Nephron (organoid): Measurements from ENCODE around the gene TTLL5.

ENCODE experiments used
- H3K27ac Mint-ChIP-seq, 3 experiments: 2 replicates each; pipeline ENCODE4 v1.8.0; 2020; ENCODE audit warnings: mixed read lengths in 3 of 3, mild to moderate bottlenecking in 2 of 3, moderate library complexity in 1 of 3
- H3K27me3 Mint-ChIP-seq: 2 replicates; pipeline ENCODE4 v1.8.0; 2021; ENCODE audit warnings: low read depth, mild to moderate bottlenecking, moderate library complexity, mixed read lengths
- H3K36me3 Mint-ChIP-seq: 2 replicates; pipeline ENCODE4 v1.8.0; 2020; ENCODE audit warnings: low read depth, mixed read lengths
- H3K4me1 Mint-ChIP-seq: 2 replicates; pipeline ENCODE4 v1.8.0; 2020; ENCODE audit warnings: mixed read lengths
- H3K4me3 Mint-ChIP-seq, 3 experiments: 2 replicates each; pipeline ENCODE4 v1.8.0; 2020; ENCODE audit warnings: mild to moderate bottlenecking in 3 of 3, mixed read lengths in 3 of 3, moderate library complexity in 2 of 3
- H3K9me3 Mint-ChIP-seq: 2 replicates; pipeline ENCODE4 v1.8.0; 2020; ENCODE audit warnings: mixed read lengths
- CTCF ChIP-seq, 3 experiments: fragments of 200-600 bp; sonication (generic); IDR thresholded peaks; one replicate each; pipeline ENCODE4 v1.5.0; 2021; ENCODE audit warnings: antibody characterized with exemption in 3 of 3; ENCODE audit not compliant: unreplicated experiment in 3 of 3

Gene TTLL5

DNA sequence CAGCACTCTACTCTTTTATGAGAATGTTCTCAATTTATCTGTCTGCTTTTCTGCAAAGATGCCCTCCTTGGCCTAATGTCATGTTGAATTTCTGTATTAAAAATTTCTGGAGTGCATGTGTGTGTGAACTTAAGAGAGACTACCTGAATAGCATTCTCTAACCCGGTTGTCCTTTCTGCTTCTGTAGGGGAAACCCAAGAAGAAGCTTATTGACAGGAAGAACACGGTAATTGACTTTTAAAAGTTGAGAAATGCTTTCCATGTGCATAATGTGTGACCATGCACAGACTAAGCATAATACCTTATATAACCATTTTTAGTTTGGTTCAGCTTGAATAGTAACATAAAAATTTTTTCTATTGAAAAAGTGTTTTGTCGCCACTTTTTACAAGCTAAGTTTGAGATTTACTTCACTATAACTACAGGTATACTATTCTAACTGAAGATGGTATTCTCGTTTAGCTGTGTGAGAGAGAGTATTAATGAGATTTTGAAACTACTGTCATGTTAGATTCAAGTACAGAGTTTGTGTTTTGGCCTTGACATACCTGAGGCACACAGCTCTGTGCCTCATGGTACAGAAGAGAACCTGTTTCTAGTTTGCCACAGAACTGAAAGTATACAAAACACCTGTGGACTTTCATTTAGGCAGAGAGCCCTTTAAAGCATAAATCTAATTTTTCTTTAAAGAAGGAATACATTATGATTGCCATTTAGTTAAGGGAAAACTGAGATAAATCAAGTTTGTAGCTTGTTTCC is 96.8 kb downstream of the TTLL5 start:
- H3K4me3 Mint-ChIP-seq: no peak overlapping the region
- no peaks in the 10 kb centered on the region for H3K27me3 Mint-ChIP-seq
- no peak overlapping the region for H3K27ac Mint-ChIP-seq
- H3K36me3 Mint-ChIP-seq: peaks cover 38% of the 10 kb centered on the region
- no peaks in the 10 kb centered on the region for H3K9me3 Mint-ChIP-seq
- peaks cover 10% of the 10 kb centered on the region for H3K4me1 Mint-ChIP-seq
- TF ChIP-seq CTCF (IDR thresholded peaks at IDR 0.05; ENCODE audit: unreplicated experiment in 3 of 3): no peak

DNA sequence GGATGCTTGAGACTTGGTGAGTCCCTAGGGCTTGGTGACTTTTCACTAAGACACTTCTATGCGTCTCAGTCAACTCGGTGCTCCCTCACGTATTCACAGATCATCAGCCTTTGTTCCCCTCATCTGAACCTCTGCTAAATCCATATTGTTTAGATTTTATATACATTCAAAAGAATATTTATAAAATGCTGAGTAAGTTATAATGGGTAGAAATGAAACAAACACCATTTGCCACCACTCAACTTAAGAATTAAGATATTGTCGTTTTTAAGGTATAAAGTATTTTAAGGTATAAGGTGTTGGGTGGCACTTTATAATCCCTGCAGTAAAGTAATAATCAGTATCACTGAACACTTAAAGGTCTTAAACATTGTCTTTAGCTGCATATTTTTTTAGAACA is 103.0 kb downstream of the TTLL5 start:
- no peak overlapping the region for H3K4me3 Mint-ChIP-seq
- no peaks in the 10 kb centered on the region for H3K4me1 Mint-ChIP-seq
- TF ChIP-seq CTCF (IDR thresholded peaks at IDR 0.05; ENCODE audit: unreplicated experiment in 3 of 3): no peak
- no peak overlapping the region for H3K27ac Mint-ChIP-seq
- H3K27me3 Mint-ChIP-seq: no peaks in the 10 kb centered on the region
- no peaks in the 10 kb centered on the region for H3K9me3 Mint-ChIP-seq
- H3K36me3 Mint-ChIP-seq: peaks cover 15% of the 10 kb centered on the region

- no peak for TF ChIP-seq CTCF (IDR thresholded peaks at IDR 0.05; ENCODE audit: unreplicated experiment in 3 of 3)
- Mint-ChIP-seq H3K27ac (no peak overlapping the region), H3K36me3 (peaks cover 10% of the 10 kb centered on the region), H3K9me3 (no peaks in the 10 kb centered on the region), H3K27me3 (no peaks in the 10 kb centered on the region), H3K4me1 (no peaks in the 10 kb centered on the region), H3K4me3 (no peak overlapping the region)
These were observed 108.1 kb downstream of the TTLL5 start for GRCh38 chr14:75769047-75769685.

GRCh38 chr14:75770635-75771034 is 109.6 kb downstream of the TTLL5 start:
- Mint-ChIP-seq H3K9me3 (no peaks in the 10 kb centered on the region), H3K4me3 (no peak overlapping the region), H3K27me3 (no peaks in the 10 kb centered on the region), H3K4me1 (no peaks in the 10 kb centered on the region), H3K36me3 (peaks cover 18% of the 10 kb centered on the region), H3K27ac (no peak overlapping the region)
- TF ChIP-seq CTCF (IDR thresholded peaks at IDR 0.05; ENCODE audit: unreplicated experiment in 3 of 3): no peak

DNA sequence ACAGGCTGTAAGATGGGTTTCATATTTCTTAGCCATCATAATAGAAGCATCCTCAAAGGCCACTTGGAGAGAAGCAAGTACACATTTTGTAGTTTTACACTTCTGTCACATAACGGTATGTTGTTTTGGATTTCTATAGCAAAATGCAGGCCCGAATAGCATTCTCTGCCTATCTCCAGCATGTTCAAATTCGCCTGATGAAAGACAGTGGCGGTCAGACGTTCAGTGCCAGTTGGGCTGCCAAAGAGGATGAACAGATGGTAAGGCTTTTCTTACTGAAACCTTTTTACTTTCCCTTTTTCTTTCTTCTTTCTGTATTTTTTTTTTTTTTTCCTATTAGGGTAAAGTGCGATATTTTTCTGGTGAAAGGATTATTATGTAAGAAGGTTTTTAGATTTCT is 110.5 kb downstream of the TTLL5 start:
- Mint-ChIP-seq H3K4me3 (no peak overlapping the region), H3K4me1 (no peaks in the 10 kb centered on the region), H3K36me3 (peaks cover 26% of the 10 kb centered on the region), H3K27ac (no peak overlapping the region), H3K9me3 (no peaks in the 10 kb centered on the region), H3K27me3 (no peaks in the 10 kb centered on the region)
- no peak for TF ChIP-seq CTCF (IDR thresholded peaks at IDR 0.05; ENCODE audit: unreplicated experiment in 3 of 3)

DNA sequence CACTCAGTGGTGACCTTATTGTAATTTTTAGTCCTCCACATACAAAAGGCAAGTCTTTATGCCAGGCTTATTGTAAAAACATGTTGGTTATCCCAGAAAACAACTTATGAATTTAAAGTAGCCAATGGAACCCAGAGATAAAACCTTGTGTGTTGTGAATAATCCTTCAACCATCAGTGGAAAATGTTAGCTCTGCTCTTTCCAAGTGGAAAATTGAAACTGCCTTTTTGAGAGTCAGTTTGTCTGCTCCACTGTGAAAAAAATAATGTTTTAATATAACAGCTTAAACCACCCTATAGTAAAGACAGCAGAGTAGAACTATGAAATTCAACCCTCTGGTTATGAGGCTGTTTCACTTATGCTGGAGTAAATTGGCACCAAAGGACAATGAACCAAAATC is 112.0 kb downstream of the TTLL5 start:
- TF ChIP-seq CTCF (IDR thresholded peaks at IDR 0.05; ENCODE audit: unreplicated experiment in 3 of 3): no peak
- Mint-ChIP-seq H3K36me3 (peaks cover 29% of the 10 kb centered on the region), H3K27me3 (no peaks in the 10 kb centered on the region), H3K4me3 (no peak overlapping the region), H3K9me3 (no peaks in the 10 kb centered on the region), H3K27ac (no peak overlapping the region), H3K4me1 (no peaks in the 10 kb centered on the region)
